HepG2 (cell line): Measurements from ENCODE around the gene TTC6. TPM values are rescaled to one million over a fixed set of nuclear protein-coding genes. Genes with fewer than 3 reads are reported as not detected.

Source experiments
- ARID2 ChIP-seq: sonication (generic); formaldehyde crosslinking; IDR thresholded peaks from 2 replicates; pipeline ENCODE4 v1.8.1; 2022; ENCODE audit warnings: mild to moderate bottlenecking, missing genetic modification reagents, borderline replicate concordance
- EZH2 ChIP-seq: conservative IDR thresholded peaks from 2 replicates; pipeline ENCODE4 v1.6.1; 2012; ENCODE audit warnings: mild to moderate bottlenecking, low read depth, low read length, moderate library complexity
- FOXP1 ChIP-seq, 2 experiments: fragments of 450-650 bp in 1 of 2; IDR thresholded peaks; 2 replicates each; pipeline ENCODE4 v1.6.1; 2017 to 2018; ENCODE audit warnings: antibody characterized with exemption in 1 of 2
- ISX ChIP-seq: sonication (generic); formaldehyde crosslinking; conservative IDR thresholded peaks from 2 replicates; pipeline ENCODE4 v1.5.0; 2020; ENCODE audit warnings: missing genetic modification reagents
- KDM2A ChIP-seq: sonication (generic); formaldehyde crosslinking; IDR thresholded peaks from 2 replicates; pipeline ENCODE4 v1.4.0; 2020; ENCODE audit warnings: low read depth, missing genetic modification reagents, borderline replicate concordance
- MAFF ChIP-seq: IDR thresholded peaks from 2 replicates; pipeline ENCODE4 v1.6.1; 2011; ENCODE audit warnings: low read depth, low read length, improper control_type of control experiment
- MTA3 ChIP-seq: sonication (generic); formaldehyde crosslinking; IDR thresholded peaks from 2 replicates; pipeline ENCODE4 v1.4.0; 2020; ENCODE audit warnings: missing genetic modification reagents
- NR2F6 ChIP-seq, 2 experiments: IDR thresholded peaks; 2 replicates each; pipeline ENCODE4 v1.6.1; 2016; ENCODE audit warnings: antibody characterized with exemption in 1 of 2, mild to moderate bottlenecking in 1 of 2
- TCF7L2 ChIP-seq: IDR thresholded peaks from 2 replicates; pipeline ENCODE4 v1.6.1; 2011; ENCODE audit warnings: mild to moderate bottlenecking, low read depth, low read length, moderate library complexity
- YEATS2 ChIP-seq: sonication (generic); formaldehyde crosslinking; IDR thresholded peaks from 2 replicates; pipeline ENCODE4 v1.4.0; 2020; ENCODE audit warnings: missing genetic modification reagents, borderline replicate concordance
- ZFP90 ChIP-seq: sonication (generic); formaldehyde crosslinking; IDR thresholded peaks from 2 replicates; pipeline ENCODE4 v1.8.0; 2022; ENCODE audit warnings: missing genetic modification reagents, mild to moderate bottlenecking, inconsistent platforms, borderline replicate concordance
- ZNF33A ChIP-seq: sonication (generic); formaldehyde crosslinking; IDR thresholded peaks from 2 replicates; pipeline ENCODE4 v1.5.1; 2020; ENCODE audit warnings: missing genetic modification reagents, mild to moderate bottlenecking, moderate library complexity, borderline replicate concordance
- ZNF501 ChIP-seq: sonication (generic); formaldehyde crosslinking; IDR thresholded peaks from 2 replicates; pipeline ENCODE4 v1.5.1; 2020; ENCODE audit warnings: mild to moderate bottlenecking, moderate library complexity, missing genetic modification reagents
- ZNF788 ChIP-seq: sonication (generic); formaldehyde crosslinking; IDR thresholded peaks from 2 replicates; pipeline ENCODE4 v1.5.0; 2020; ENCODE audit warnings: mild to moderate bottlenecking, missing genetic modification reagents, borderline replicate concordance
- ZSCAN25 ChIP-seq: sonication (generic); formaldehyde crosslinking; IDR thresholded peaks from 2 replicates; pipeline ENCODE4 v1.8.0; 2022; ENCODE audit warnings: mild to moderate bottlenecking, missing genetic modification reagents
- ZSCAN31 ChIP-seq: sonication (generic); formaldehyde crosslinking; IDR thresholded peaks from 2 replicates; pipeline ENCODE4 v1.5.0; 2020; ENCODE audit warnings: low read depth, mild to moderate bottlenecking, missing genetic modification reagents
- polyA plus RNA-seq, 8 experiments: library from polyadenylated mRNA; depleted of rRNA in 3 of 8; stranded (reverse) in 7 of 8; unstranded in 1 of 8; fragments of >200 nt; fragmentation: Illumina TruSeq in 4 of 8; extraction: Trizol in 4 of 8; gene quantifications; 2 replicates each; pipeline versions ENCODE4 v1.2.1 to v1.2.3, GENCODE V29; 2011 to 2016; ENCODE audit warnings: low read depth in 4 of 8, missing spikeins in 1 of 8, mixed read lengths in 1 of 8; ENCODE audit not compliant: insufficient read depth in 1 of 8
- total RNA-seq, 5 experiments: library from RNA; depleted of rRNA; stranded (reverse); fragments of >200 nt; fragmentation: Illumina TruSeq; extraction: Trizol; gene quantifications; 2 replicates each; pipeline ENCODE4 v1.2.3, GENCODE V29; 2016; ENCODE audit warnings: low read depth in 1 of 5
- TF ChIP-seq, protein P1 (sequence below), 2 experiments: sonication (generic) in 1 of 2; formaldehyde crosslinking in 1 of 2; IDR thresholded peaks; 2 replicates each; pipeline versions ENCODE4 v1.5.1 to v1.6.1; 2011 to 2020; ENCODE audit warnings: borderline replicate concordance in 1 of 2, low read depth in 1 of 2, low read length in 1 of 2, mild to moderate bottlenecking in 1 of 2, missing genetic modification reagents in 1 of 2, moderate library complexity in 1 of 2
- TF ChIP-seq, protein P2 (sequence below): IDR thresholded peaks from 2 replicates; pipeline ENCODE4 v1.6.1; 2016; ENCODE audit warnings: missing genetic modification reagents, missing compliant biosample characterization
- TF ChIP-seq, protein P3 (sequence below): sonication (generic); formaldehyde crosslinking; IDR thresholded peaks from 2 replicates; pipeline ENCODE4 v1.4.0; 2020; ENCODE audit warnings: missing genetic modification reagents; ENCODE audit errors: not compliant biosample characterization
- TF ChIP-seq, protein P4 (sequence below): IDR thresholded peaks from 2 replicates; pipeline ENCODE4 v1.6.1; 2016; ENCODE audit warnings: low read depth, control low read depth

The TTC6 gene
- total and polyA plus RNA-seq, 2 of the 13 experiments (the other 11 are each of a cell fraction or from before 2014, with no cell fraction given) = 9.3 to 27.4 TPM

DNA sequence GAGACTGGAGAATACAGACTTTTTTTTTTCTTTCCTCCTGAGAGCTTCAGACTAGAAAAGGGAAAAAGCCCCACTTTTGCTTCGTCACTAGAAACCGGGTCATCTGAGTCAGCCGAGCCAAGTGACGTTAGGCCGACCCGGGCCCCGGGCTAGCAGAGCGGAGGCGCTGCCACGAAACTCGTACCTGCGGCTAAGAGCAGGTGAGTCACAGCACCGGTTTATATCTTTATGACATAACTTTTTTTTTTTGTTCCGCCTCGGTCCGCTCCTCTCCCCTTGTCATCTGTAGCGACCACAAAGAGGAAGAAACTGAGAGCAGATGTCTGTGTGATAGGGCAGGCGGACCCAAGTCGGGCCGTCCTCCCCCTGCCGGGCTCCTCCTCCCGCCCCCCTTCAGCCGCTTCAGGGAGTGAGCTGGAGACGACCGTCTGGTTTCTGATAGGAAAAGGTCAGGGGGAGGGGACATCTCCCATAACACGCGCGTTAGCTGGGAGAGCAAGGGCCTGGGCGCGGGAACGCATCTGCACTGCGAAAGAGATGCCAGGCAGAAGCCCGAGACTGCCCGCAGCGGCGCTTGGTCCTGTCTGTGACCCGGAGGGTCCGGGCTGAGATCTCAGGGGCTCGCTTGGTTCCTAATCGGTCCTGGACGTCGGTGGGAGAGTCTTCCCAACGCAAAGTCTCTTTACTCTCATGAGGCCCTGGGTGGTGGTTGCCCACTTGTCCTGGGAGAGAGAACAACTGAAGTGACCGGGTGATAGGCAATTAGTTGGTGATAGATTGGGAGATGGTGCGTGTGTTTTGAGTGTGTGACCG is 586 bp downstream of the TTC6 start (continued):
- TF ChIP-seq, protein P1, sequence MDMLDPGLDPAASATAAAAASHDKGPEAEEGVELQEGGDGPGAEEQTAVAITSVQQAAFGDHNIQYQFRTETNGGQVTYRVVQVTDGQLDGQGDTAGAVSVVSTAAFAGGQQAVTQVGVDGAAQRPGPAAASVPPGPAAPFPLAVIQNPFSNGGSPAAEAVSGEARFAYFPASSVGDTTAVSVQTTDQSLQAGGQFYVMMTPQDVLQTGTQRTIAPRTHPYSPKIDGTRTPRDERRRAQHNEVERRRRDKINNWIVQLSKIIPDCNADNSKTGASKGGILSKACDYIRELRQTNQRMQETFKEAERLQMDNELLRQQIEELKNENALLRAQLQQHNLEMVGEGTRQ (IDR thresholded peaks at IDR 0.05; ENCODE audit: low read depth, low read length) = 0 out of 2 replicates have a peak, but pooled peaks have one; percentile 13
- TF ChIP-seq, protein P1 (CRISPR knock-in tag; IDR thresholded peaks at IDR 0.05; ENCODE audit: borderline replicate concordance) = 0 out of 2 replicates have a peak, but pooled peaks have one; percentile 58
- TF ChIP-seq MTA3 (CRISPR knock-in tag) (no peak; the same call in 1 of the 2 replicates), ZSCAN25 (CRISPR knock-in tag) (peak; percentile 94), KDM2A (CRISPR knock-in tag) (peak; percentile 95), ZNF33A (CRISPR knock-in tag) (peak; percentile 92), ZSCAN31 (peak; percentile 96), NR2F6 (IDR thresholded peaks at IDR 0.05) (peak; percentile 60; the same call in 1 of the 2 replicates), NR2F6 (CRISPR knock-in tag; IDR thresholded peaks at IDR 0.05) (peak; percentile 87), YEATS2 (CRISPR knock-in tag) (peak; percentile 78), MAFF (no peak), ISX (peak; percentile 91), TCF7L2 (no peak), EZH2 (no peak), ZFP90 (CRISPR knock-in tag) (peak; percentile 94), ZNF788 (CRISPR knock-in tag) (peak; percentile 94), ARID2 (CRISPR knock-in tag) (peak; percentile 98), ZNF501 (peak; percentile 97), FOXP1 (IDR thresholded peaks at IDR 0.05) (no peak), FOXP1 (CRISPR knock-in tag; IDR thresholded peaks at IDR 0.05) (peak; percentile 72)
- TF ChIP-seq, protein P2, sequence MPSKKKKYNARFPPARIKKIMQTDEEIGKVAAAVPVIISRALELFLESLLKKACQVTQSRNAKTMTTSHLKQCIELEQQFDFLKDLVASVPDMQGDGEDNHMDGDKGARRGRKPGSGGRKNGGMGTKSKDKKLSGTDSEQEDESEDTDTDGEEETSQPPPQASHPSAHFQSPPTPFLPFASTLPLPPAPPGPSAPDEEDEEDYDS (CRISPR knock-in tag) = peak; percentile 93
- TF ChIP-seq, protein P3, sequence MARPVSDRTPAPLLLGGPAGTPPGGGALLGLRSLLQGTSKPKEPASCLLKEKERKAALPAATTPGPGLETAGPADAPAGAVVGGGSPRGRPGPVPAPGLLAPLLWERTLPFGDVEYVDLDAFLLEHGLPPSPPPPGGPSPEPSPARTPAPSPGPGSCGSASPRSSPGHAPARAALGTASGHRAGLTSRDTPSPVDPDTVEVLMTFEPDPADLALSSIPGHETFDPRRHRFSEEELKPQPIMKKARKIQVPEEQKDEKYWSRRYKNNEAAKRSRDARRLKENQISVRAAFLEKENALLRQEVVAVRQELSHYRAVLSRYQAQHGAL (CRISPR knock-in tag) = peak; percentile 88
- TF ChIP-seq, protein P4, sequence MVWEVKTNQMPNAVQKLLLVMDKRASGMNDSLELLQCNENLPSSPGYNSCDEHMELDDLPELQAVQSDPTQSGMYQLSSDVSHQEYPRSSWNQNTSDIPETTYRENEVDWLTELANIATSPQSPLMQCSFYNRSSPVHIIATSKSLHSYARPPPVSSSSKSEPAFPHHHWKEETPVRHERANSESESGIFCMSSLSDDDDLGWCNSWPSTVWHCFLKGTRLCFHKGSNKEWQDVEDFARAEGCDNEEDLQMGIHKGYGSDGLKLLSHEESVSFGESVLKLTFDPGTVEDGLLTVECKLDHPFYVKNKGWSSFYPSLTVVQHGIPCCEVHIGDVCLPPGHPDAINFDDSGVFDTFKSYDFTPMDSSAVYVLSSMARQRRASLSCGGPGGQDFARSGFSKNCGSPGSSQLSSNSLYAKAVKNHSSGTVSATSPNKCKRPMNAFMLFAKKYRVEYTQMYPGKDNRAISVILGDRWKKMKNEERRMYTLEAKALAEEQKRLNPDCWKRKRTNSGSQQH (CRISPR knock-in tag) = 0 out of 2 replicates have a peak, but pooled peaks have one; percentile 73
